Measurements from ENCODE around the gene DICER1. TPM values are rescaled to one million over a fixed set of nuclear protein-coding genes. Genes with fewer than 3 reads are reported as not detected.

Gene DICER1, protein sequence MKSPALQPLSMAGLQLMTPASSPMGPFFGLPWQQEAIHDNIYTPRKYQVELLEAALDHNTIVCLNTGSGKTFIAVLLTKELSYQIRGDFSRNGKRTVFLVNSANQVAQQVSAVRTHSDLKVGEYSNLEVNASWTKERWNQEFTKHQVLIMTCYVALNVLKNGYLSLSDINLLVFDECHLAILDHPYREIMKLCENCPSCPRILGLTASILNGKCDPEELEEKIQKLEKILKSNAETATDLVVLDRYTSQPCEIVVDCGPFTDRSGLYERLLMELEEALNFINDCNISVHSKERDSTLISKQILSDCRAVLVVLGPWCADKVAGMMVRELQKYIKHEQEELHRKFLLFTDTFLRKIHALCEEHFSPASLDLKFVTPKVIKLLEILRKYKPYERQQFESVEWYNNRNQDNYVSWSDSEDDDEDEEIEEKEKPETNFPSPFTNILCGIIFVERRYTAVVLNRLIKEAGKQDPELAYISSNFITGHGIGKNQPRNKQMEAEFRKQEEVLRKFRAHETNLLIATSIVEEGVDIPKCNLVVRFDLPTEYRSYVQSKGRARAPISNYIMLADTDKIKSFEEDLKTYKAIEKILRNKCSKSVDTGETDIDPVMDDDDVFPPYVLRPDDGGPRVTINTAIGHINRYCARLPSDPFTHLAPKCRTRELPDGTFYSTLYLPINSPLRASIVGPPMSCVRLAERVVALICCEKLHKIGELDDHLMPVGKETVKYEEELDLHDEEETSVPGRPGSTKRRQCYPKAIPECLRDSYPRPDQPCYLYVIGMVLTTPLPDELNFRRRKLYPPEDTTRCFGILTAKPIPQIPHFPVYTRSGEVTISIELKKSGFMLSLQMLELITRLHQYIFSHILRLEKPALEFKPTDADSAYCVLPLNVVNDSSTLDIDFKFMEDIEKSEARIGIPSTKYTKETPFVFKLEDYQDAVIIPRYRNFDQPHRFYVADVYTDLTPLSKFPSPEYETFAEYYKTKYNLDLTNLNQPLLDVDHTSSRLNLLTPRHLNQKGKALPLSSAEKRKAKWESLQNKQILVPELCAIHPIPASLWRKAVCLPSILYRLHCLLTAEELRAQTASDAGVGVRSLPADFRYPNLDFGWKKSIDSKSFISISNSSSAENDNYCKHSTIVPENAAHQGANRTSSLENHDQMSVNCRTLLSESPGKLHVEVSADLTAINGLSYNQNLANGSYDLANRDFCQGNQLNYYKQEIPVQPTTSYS (N-terminal part only)
- 19.6 and 31.4 TPM in 2 replicates for total RNA-seq

DNA sequence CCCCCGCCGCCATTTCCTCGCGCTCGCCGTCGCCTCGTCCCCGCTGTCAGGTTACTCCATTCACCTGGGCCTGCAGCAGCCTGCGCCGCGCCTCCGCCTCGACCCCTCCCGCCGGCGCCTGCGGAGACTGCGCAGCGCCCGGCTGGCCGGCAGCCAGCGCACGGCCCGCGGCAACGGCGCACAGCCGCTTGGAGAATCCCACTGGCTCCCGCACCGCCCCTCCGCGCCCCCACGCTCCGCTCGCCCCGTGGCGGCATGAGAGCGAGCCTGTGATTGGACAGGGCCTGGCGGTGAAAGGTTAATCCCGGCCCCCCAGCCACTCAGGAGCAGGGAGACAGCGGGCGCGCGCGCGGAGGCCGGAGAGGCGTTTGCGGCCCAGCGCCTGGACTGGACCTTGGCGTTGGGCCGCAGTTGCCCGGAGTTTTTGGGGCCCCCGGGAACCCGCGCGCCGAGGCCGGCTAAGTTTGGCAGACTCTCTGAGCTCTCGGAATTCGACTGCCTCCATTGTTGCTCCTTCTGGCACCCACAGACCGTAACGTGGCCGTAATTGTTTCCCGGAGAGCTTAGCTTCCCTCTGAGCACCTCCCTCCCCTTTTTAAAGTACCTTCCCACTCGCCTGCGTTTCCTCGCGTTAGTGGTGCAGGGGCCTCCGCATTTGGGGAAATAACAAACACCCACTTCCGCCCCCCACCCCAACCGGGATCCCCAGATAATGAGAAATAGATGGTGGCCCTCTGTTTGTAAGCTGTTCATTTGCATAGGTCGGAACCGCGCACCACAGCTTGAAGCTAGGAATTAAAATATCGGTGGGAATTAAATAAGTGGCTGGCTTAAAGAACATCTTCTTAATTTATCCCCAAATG lies at the start of gene DICER1:
Gene DICER1, minus strand, starts transcription at position 203 of the 863 bp plus-strand sequence. CDS start 24,071 bp downstream, outside the sequence.

Other genes starting within 250 kb of the DICER1 start
- gene CLMN, start 162.4 kb upstream of the DICER1 start, total RNA-seq, result 6.7 and 6.9 TPM in 2 replicates